Natural killer cell treated with Interleukin-12 subunit alpha and Interleukin-12 subunit beta and Interleukin-15 and Interleukin-18, amount 100 ng/mL, for 72 hours (primary cell): ENCODE measurements around the gene ERGIC1. TPM values are rescaled to one million over a fixed set of nuclear protein-coding genes. Genes with fewer than 3 reads are reported as not detected.
A peak's percentile ranks its signal among the peaks of the same experiment; 100 is the strongest.
"Not testable (repeated sequence)": the region's sequence is repeated elsewhere in the genome, so short reads cannot be mapped to it uniquely, and the experiment has no call there.

Experiments
- ATAC-seq, 2 donors: fragments of 150-1000 bp; cut with Tn5 transposase in 1 of 2; sonication (Bioruptor Pico), chemical (Tn5 transposase) in 1 of 2; 2 replicates each; pipeline ENCODE4 v1.10.0; 2021
- DNase-seq: peaks from one replicate; pipeline ENCODE4 v3.0.0; 2022; ENCODE audit warnings: low spot score
- H3K27ac Mint-ChIP-seq, 2 donors: 1 replicate in 1 of 2; 2 replicates in 1 of 2; pipeline ENCODE4 v1.8.0; 2022; ENCODE audit warnings: mixed read lengths in 2 of 2, mild to moderate bottlenecking in 1 of 2, moderate library complexity in 1 of 2
- H3K27me3 Mint-ChIP-seq, 2 donors: 1 replicate in 1 of 2; 2 replicates in 1 of 2; pipeline ENCODE4 v1.8.0; 2022; ENCODE audit warnings: mixed read lengths in 2 of 2
- H3K36me3 Mint-ChIP-seq: one replicate; pipeline ENCODE4 v1.8.0; 2022; ENCODE audit warnings: mixed read lengths
- H3K4me1 Mint-ChIP-seq, 2 donors: 1 replicate in 1 of 2; 2 replicates in 1 of 2; pipeline ENCODE4 v1.8.0; 2022; ENCODE audit warnings: low read depth in 2 of 2, mixed read lengths in 2 of 2, mild to moderate bottlenecking in 1 of 2
- H3K4me3 Mint-ChIP-seq: one replicate; pipeline ENCODE4 v1.8.0; 2022; ENCODE audit warnings: mixed read lengths
- H3K9me3 Mint-ChIP-seq: 2 replicates; pipeline ENCODE4 v1.8.0; 2022; ENCODE audit warnings: mixed read lengths
- total RNA-seq, 2 donors: library from RNA; stranded (reverse); gene quantifications; one replicate each; pipeline ENCODE4 v1.2.3, GENCODE V29; 2022

Gene ERGIC1
- total RNA-seq, 2 donors from 2014 or later, result 50.8 to 51.4 TPM

GRCh38 chr5:172886476-172886875 is 52.4 kb downstream of the ERGIC1 start:
- no peak overlapping the region for H3K4me3 Mint-ChIP-seq
- no peaks in the 10 kb centered on the region for H3K9me3 Mint-ChIP-seq
- H3K27ac Mint-ChIP-seq, result peak overlapping the region in 1 of 2 donors; percentile 24
- H3K27me3 Mint-ChIP-seq, result no peaks in the 10 kb centered on the region
- H3K4me1 Mint-ChIP-seq, result peaks cover 33 to 37% of the 10 kb centered on the region in 2 donors
- DNase-seq, result no peak
- no peaks in the 10 kb centered on the region for H3K36me3 Mint-ChIP-seq
- ATAC-seq, result no peak

GRCh38 chr5:172886974-172887501 is 53.0 kb downstream of the ERGIC1 start:
- no peaks in the 10 kb centered on the region for H3K27me3 Mint-ChIP-seq
- no peak for DNase-seq
- peak overlapping the region in 1 of 2 donors; percentile 74 for H3K27ac Mint-ChIP-seq
- H3K4me3 Mint-ChIP-seq, result no peak overlapping the region
- H3K4me1 Mint-ChIP-seq, result peaks cover 28 to 32% of the 10 kb centered on the region in 2 donors
- no peaks in the 10 kb centered on the region for H3K9me3 Mint-ChIP-seq
- ATAC-seq, result no peak
- no peaks in the 10 kb centered on the region for H3K36me3 Mint-ChIP-seq

- no peaks in the 10 kb centered on the region for H3K36me3 Mint-ChIP-seq
- DNase-seq, result no peak
Measured at GRCh38 chr5:172887692-172888091, 53.6 kb downstream of the ERGIC1 start.

GRCh38 chr5:172890659-172891058 is 56.6 kb downstream of the ERGIC1 start:
- Mint-ChIP-seq H3K4me3 (no peak overlapping the region), H3K36me3 (no peaks in the 10 kb centered on the region), H3K27ac (no peak overlapping the region), H3K9me3 (no peaks in the 10 kb centered on the region), H3K27me3 (no peaks in the 10 kb centered on the region), H3K4me1 (peaks cover 12 to 21% of the 10 kb centered on the region in 2 donors)
- DNase-seq, result no peak
- ATAC-seq, result peak in 1 of 2 donors; percentile 15

More at GRCh38 chr5:172887692-172888091, 53.6 kb downstream of the ERGIC1 start:
- no peak for ATAC-seq
- Mint-ChIP-seq H3K9me3 (no peaks in the 10 kb centered on the region), H3K4me1 (peaks cover 21 to 25% of the 10 kb centered on the region in 2 donors), H3K4me3 (no peak overlapping the region), H3K27me3 (no peaks in the 10 kb centered on the region), H3K27ac (peak overlapping the region in 1 of 2 donors; percentile 74)

GRCh38 chr5:172891716-172892421 is 57.8 kb downstream of the ERGIC1 start:
- no peak for ATAC-seq
- Mint-ChIP-seq H3K36me3 (no peaks in the 10 kb centered on the region), H3K4me1 (peaks cover 5 to 16% of the 10 kb centered on the region in 2 donors), H3K4me3 (no peak overlapping the region), H3K27me3 (no peaks in the 10 kb centered on the region), H3K9me3 (no peaks in the 10 kb centered on the region), H3K27ac (no peak overlapping the region)
- DNase-seq, result no peak

- no peaks in the 10 kb centered on the region for H3K9me3 Mint-ChIP-seq
- no peaks in the 10 kb centered on the region for H3K36me3 Mint-ChIP-seq
- H3K4me1 Mint-ChIP-seq, result peaks cover 10 to 18% of the 10 kb centered on the region in 2 donors
- no peak overlapping the region for H3K27ac Mint-ChIP-seq
- H3K4me3 Mint-ChIP-seq, result no peak overlapping the region
- no peak for DNase-seq
- ATAC-seq, result no peak
- H3K27me3 Mint-ChIP-seq, result no peaks in the 10 kb centered on the region
Measured at GRCh38 chr5:172892713-172893112, 58.7 kb downstream of the ERGIC1 start.

GRCh38 chr5:172894767-172895388 is 60.8 kb downstream of the ERGIC1 start:
- Mint-ChIP-seq H3K4me3 (no peak overlapping the region), H3K27me3 (no peaks in the 10 kb centered on the region), H3K9me3 (no peaks in the 10 kb centered on the region), H3K27ac (no peak overlapping the region), H3K4me1 (peaks cover 14 to 21% of the 10 kb centered on the region in 2 donors), H3K36me3 (no peaks in the 10 kb centered on the region)
- DNase-seq (no peak), ATAC-seq (no peak)

- ATAC-seq (no peak), DNase-seq (no peak)
- Mint-ChIP-seq H3K27ac (peak overlapping the region in 1 of 2 donors; percentile 30), H3K4me3 (no peak overlapping the region), H3K9me3 (no peaks in the 10 kb centered on the region), H3K27me3 (no peaks in the 10 kb centered on the region), H3K36me3 (no peaks in the 10 kb centered on the region), H3K4me1 (peaks cover 14 to 21% of the 10 kb centered on the region in 2 donors)
Measured at GRCh38 chr5:172895549-172895948, 61.5 kb downstream of the ERGIC1 start.

GRCh38 chr5:172896465-172896864 is 62.4 kb downstream of the ERGIC1 start:
- peaks cover 14 to 26% of the 10 kb centered on the region in 2 donors for H3K4me1 Mint-ChIP-seq
- H3K4me3 Mint-ChIP-seq, result peak overlapping the region; percentile 82
- H3K9me3 Mint-ChIP-seq, result no peaks in the 10 kb centered on the region
- peak overlapping the region in 1 of 2 donors; percentile 97 for H3K27ac Mint-ChIP-seq
- no peak for ATAC-seq
- no peaks in the 10 kb centered on the region for H3K27me3 Mint-ChIP-seq
- DNase-seq, result no peak
- no peaks in the 10 kb centered on the region for H3K36me3 Mint-ChIP-seq

GRCh38 chr5:172897067-172897466 is 63.0 kb downstream of the ERGIC1 start:
- not testable (repeated sequence) for H3K9me3 Mint-ChIP-seq, H3K36me3 Mint-ChIP-seq, DNase-seq, ATAC-seq, H3K27me3 Mint-ChIP-seq
- H3K4me1 Mint-ChIP-seq, result peaks cover 14 to 26% of the 10 kb centered on the region in 2 donors
- H3K4me3 Mint-ChIP-seq, result peak overlapping the region; percentile 82
- H3K27ac Mint-ChIP-seq, result peak overlapping the region; percentile 80 to 97

- Mint-ChIP-seq H3K9me3 (no peaks in the 10 kb centered on the region), H3K4me1 (peaks cover 14 to 26% of the 10 kb centered on the region in 2 donors), H3K36me3 (no peaks in the 10 kb centered on the region), H3K27me3 (no peaks in the 10 kb centered on the region), H3K27ac (peak overlapping the region; percentile 80 to 97), H3K4me3 (peak overlapping the region; percentile 82)
- DNase-seq (no peak), ATAC-seq (peak; percentile 56 to 71)
Measured at GRCh38 chr5:172897481-172898217, 63.6 kb downstream of the ERGIC1 start.

- Mint-ChIP-seq H3K9me3 (no peaks in the 10 kb centered on the region), H3K4me1 (peaks cover 14 to 26% of the 10 kb centered on the region in 2 donors), H3K36me3 (no peaks in the 10 kb centered on the region), H3K4me3 (peak overlapping the region; percentile 82), H3K27ac (peak overlapping the region; percentile 80 to 97), H3K27me3 (no peaks in the 10 kb centered on the region)
- ATAC-seq (no peak), DNase-seq (no peak)
Measured at GRCh38 chr5:172898218-172898842, 64.3 kb downstream of the ERGIC1 start.

GRCh38 chr5:172898843-172899369 is 64.9 kb downstream of the ERGIC1 start:
- Mint-ChIP-seq H3K4me1 (peaks cover 14 to 28% of the 10 kb centered on the region in 2 donors), H3K4me3 (no peak overlapping the region), H3K27ac (peak overlapping the region in 1 of 2 donors; percentile 97), H3K36me3 (no peaks in the 10 kb centered on the region), H3K27me3 (no peaks in the 10 kb centered on the region), H3K9me3 (no peaks in the 10 kb centered on the region)
- ATAC-seq (no peak), DNase-seq (no peak)
